Calu3 (cell line): ENCODE data around the gene LRRC43. TPM values are rescaled to one million over a fixed set of nuclear protein-coding genes. Genes with fewer than 3 reads are reported as not detected.

ENCODE experiments used
- BruUV-seq: library from RNA; stranded (reverse); fragments of 400-500 nt; replicated peaks from 2 replicates; lab custom pipeline; 2021; lab: Mats Ljungman, UMichigan
- CTCF ChIA-PET: fragments of 300-600 bp; sonication (Branson Sonifier 250); formaldehyde crosslinking; loops from one replicate; lab custom pipeline; 2022; ENCODE audit warnings: antibody characterized with exemption; lab: Charles Lee
- DNase-seq: peaks from one replicate; pipeline ENCODE4 v3.0.0; 2022
- H3K27ac Mint-ChIP-seq: one replicate; pipeline ENCODE4 v1.8.0; 2022; ENCODE audit warnings: mixed read lengths; ENCODE audit not compliant: unreplicated experiment
- H3K27me3 Mint-ChIP-seq: one replicate; pipeline ENCODE4 v1.8.0; 2022; ENCODE audit warnings: mixed read lengths; ENCODE audit not compliant: unreplicated experiment
- H3K36me3 Mint-ChIP-seq: one replicate; pipeline ENCODE4 v1.8.0; 2022; ENCODE audit warnings: mild to moderate bottlenecking, moderate library complexity, mixed read lengths; ENCODE audit not compliant: insufficient read depth, unreplicated experiment
- H3K4me1 Mint-ChIP-seq: one replicate; pipeline ENCODE4 v1.8.0; 2022; ENCODE audit warnings: mild to moderate bottlenecking, low read depth, mixed read lengths; ENCODE audit not compliant: unreplicated experiment
- H3K4me3 Mint-ChIP-seq: one replicate; pipeline ENCODE4 v1.8.0; 2022; ENCODE audit warnings: mild to moderate bottlenecking, low read depth, moderate library complexity, mixed read lengths; ENCODE audit not compliant: unreplicated experiment
- H3K9me3 Mint-ChIP-seq: one replicate; pipeline ENCODE4 v1.8.0; 2022; ENCODE audit warnings: low read depth, mixed read lengths; ENCODE audit not compliant: unreplicated experiment
- CTCF ChIP-seq: fragments of 200-600 bp; IDR thresholded peaks from one replicate; pipeline ENCODE4 v1.8.0; 2022; ENCODE audit warnings: antibody characterized with exemption; ENCODE audit not compliant: unreplicated experiment
- intact Hi-C: fragments of 100-400 bp; cut with micrococcal nuclease; formaldehyde crosslinking; loops from one replicate; pipeline ENCODE4 v1.10.0; 2022; ENCODE audit not compliant: unreplicated experiment
- total RNA-seq: library from RNA; stranded (reverse); gene quantifications from 2 replicates; pipeline ENCODE4 v1.2.3, GENCODE V29; 2022

The LRRC43 gene
- total RNA-seq, 1 experiment from 2014 or later = not detected

- Mint-ChIP-seq H3K27ac (peak within 1 kb of the TSS; percentile 1), H3K9me3 (no peaks in the 10 kb centered on the region), H3K4me3 (peak within 1 kb of the TSS; percentile 70), H3K27me3 (peaks cover 61% of the 10 kb centered on the region), H3K36me3 (peaks cover 55% of the 10 kb centered on the region), H3K4me1 (no peaks in the 10 kb centered on the region)
- peak; percentile 78 for DNase-seq
- intact Hi-C loops = no loop called here
- TF ChIP-seq CTCF = no peak
- CTCF ChIA-PET = interaction anchor here (0.6 to 0.9 kb wide), 4 partner anchors 106 to 297 kb away, joined by 3 to 4 read pairs (median 3); partner anchors contain the start of gene ZCCHC8
- no TSS peak for BruUV-seq
These were observed 20.6 kb downstream of the LRRC43 start, which contains the start of gene B3GNT4 for GRCh38 chr12:122203301-122204166. Gene B3GNT4 (plus strand): TSS chr12:122203709. CDS start chr12:122204619, 910 bp downstream.

GRCh38 chr12:122204167-122205052 lies 21.5 kb downstream of the LRRC43 start:
- Mint-ChIP-seq H3K27me3 (peaks cover 54% of the 10 kb centered on the region), H3K27ac (peak overlapping the region; percentile 1), H3K9me3 (no peaks in the 10 kb centered on the region), H3K36me3 (peaks cover 58% of the 10 kb centered on the region), H3K4me1 (no peaks in the 10 kb centered on the region), H3K4me3 (peak overlapping the region; percentile 70)
- TF ChIP-seq CTCF = no peak
- CTCF ChIA-PET = interaction anchor here (0.6 kb wide), 1 partner anchor 296 kb away, joined by 4 read pairs; the partner anchor contains the start of gene ZCCHC8
- no peak for DNase-seq
- intact Hi-C loops = no loop called here
- no TSS peak for BruUV-seq

DNA sequence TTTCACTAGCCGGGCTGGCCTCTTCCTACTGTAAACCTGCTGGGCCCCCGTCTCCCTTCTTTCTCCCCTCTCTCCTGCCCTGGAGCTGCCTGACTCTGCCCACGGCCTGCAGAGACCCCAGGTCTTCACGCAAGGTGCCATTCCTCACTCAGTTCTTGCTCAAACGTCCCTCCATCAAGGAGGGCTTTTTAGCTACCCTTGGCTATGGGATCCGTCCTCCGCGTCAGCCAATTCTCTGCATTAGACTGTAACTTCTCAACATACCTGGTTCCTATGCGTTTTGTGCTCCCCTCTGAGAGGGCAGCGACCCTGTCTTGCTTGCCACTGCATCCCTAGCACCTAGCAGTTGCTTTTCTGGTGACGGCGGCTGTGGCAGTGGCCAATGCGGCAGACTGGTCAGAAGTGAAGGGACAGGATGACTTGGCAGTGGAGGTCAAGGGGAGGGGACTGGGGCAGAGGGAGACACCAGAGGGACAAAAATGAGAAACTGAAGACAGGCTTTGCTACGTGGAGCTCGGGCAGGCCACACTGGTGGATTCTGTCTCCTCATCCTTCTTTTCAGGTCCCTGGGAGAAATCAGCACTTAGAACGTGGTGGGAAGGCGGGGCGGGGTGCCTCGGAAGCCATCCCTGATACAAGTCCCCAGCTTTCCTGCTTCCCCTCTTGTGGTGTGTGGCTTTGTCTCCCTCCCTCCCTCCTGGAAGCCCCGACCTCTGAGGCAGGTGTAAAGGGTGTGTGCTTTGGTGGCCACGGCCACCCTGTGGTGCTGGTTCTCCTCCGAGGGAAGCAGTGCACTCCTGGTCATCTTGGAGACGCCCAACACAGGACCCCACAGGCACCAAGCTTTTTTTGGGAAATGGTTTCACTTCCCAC lies 22.4 kb downstream of the LRRC43 start:
- CTCF ChIA-PET = interaction anchor here (0.6 kb wide), 2 partner anchors 206 to 715 kb away, joined by 3 to 4 read pairs; no protein-coding TSS in a partner anchor
- peaks cover 59% of the 10 kb centered on the region for H3K36me3 Mint-ChIP-seq
- H3K27me3 Mint-ChIP-seq = peaks cover 45% of the 10 kb centered on the region
- no peaks in the 10 kb centered on the region for H3K4me1 Mint-ChIP-seq
- DNase-seq = no peak
- intact Hi-C loops = no loop called here
- TF ChIP-seq CTCF = no peak
- peak overlapping the region; percentile 1 for H3K27ac Mint-ChIP-seq
- H3K9me3 Mint-ChIP-seq = no peaks in the 10 kb centered on the region
- H3K4me3 Mint-ChIP-seq = peak overlapping the region; percentile 70
- TSS peak; percentile 19 for BruUV-seq
